HPDE6-E6E7 (cell line): ENCODE results near the gene PLEKHG4B.
"Not testable (repeated sequence)": the region's sequence is repeated elsewhere in the genome, so short reads cannot be mapped to it uniquely, and the experiment has no call there.

Experiments used
- DNase-seq: peaks from one replicate; pipeline ENCODE4 v3.0.0; 2011; ENCODE audit warnings: missing footprints; ENCODE audit errors: extremely low spot score

The PLEKHG4B gene

GRCh38 chr5:91556-92263, at the start of gene PLEKHG4B:
Gene PLEKHG4B, plus strand, starts transcription at chr5:92168. Its CDS starts 64 bp downstream, at chr5:92232.
- DNase-seq: no peak

- no peak for DNase-seq
Observed at GRCh38 chr5:42250-42649, 49.7 kb upstream of the PLEKHG4B start.

- DNase-seq: no peak
Observed at GRCh38 chr5:48192-48591, 43.8 kb upstream of the PLEKHG4B start.

GRCh38 chr5:49530-49929, 42.4 kb upstream of the PLEKHG4B start:
- not testable (repeated sequence) for DNase-seq

GRCh38 chr5:49953-50544, 41.9 kb upstream of the PLEKHG4B start:
- DNase-seq: no peak

GRCh38 chr5:50724-51499, 41.1 kb upstream of the PLEKHG4B start:
- no peak for DNase-seq

GRCh38 chr5:51500-51823, 40.5 kb upstream of the PLEKHG4B start:
- no peak for DNase-seq

- DNase-seq: no peak
Observed at GRCh38 chr5:53381-54174, 38.4 kb upstream of the PLEKHG4B start.

GRCh38 chr5:54175-54730, 37.7 kb upstream of the PLEKHG4B start:
- no peak for DNase-seq

GRCh38 chr5:54876-55569, 36.9 kb upstream of the PLEKHG4B start:
- DNase-seq: no peak

- DNase-seq: peak; percentile 35
Observed at GRCh38 chr5:56561-57290, 35.2 kb upstream of the PLEKHG4B start.

- DNase-seq: not testable (repeated sequence)
Observed at GRCh38 chr5:60250-60649, 31.7 kb upstream of the PLEKHG4B start.

GRCh38 chr5:70440-70839, 21.5 kb upstream of the PLEKHG4B start:
- no peak for DNase-seq

- DNase-seq: not testable (repeated sequence)
Observed at GRCh38 chr5:72316-73180, 19.4 kb upstream of the PLEKHG4B start.

GRCh38 chr5:73181-73447, 18.9 kb upstream of the PLEKHG4B start:
- DNase-seq: not testable (repeated sequence)

GRCh38 chr5:73768-74502, 18.0 kb upstream of the PLEKHG4B start:
- DNase-seq: no peak

- no peak for DNase-seq
Observed at GRCh38 chr5:74503-75109, 17.4 kb upstream of the PLEKHG4B start.
